Measurements from ENCODE around the gene ZBTB32. TPM values are rescaled to one million over a fixed set of nuclear protein-coding genes. Genes with fewer than 3 reads are reported as not detected.

ZBTB32 gene
- total RNA-seq, 4 donors from 2014 or later, result not detected

DNA sequence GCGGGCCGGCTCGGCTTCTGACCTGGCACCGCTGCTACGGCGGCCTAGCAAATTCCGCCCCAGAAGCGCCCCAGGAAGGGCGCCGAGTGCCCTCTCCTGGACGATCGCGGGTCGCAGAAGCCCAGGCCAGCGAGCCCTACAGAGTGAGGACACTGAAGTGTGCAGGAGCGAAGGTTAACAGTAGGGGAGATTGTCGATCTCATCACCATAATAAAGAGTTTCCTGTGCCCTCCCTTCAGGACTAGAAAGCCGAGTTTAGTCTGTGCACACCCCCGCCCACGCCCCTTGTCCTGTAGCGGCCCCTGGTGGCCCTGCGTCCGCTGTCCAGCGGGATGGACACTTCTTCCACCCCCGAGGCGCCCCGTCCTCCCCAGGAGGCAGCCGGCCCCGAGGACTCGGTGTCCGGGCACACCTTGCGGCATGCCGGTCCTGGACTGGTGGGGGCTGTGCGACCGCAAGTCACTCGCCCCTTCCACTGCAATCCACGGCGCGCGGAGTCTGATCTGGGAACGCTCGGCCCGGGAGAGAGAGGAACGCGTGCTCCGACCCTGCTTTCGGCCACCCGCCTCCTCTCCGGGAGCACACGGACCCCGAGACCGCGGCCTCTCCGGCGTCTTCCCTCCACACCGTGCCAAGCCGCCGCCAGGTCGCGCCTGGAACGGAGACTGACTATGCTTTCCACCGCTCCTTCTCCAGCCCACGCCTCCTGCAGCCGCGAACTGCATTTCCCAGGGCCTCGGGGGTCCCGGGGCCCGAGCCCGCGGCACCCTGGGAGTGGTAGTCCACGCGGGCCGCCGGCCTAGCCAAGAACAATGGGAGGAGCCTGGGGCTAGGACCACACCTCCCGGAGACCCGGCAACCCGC lies 12.7 kb downstream of the ZBTB32 start:
- no peaks in the 10 kb centered on the region for H3K36me3 ChIP-seq
- peak overlapping the region; percentile 72 to 85 for H3K4me3 ChIP-seq
- H3K27me3 ChIP-seq, result no peaks in the 10 kb centered on the region
- peaks cover 8 to 11% of the 10 kb centered on the region in 2 donors for H3K4me1 ChIP-seq
- DNase-seq, result peak; percentile 87 to 95
- H3K9me3 ChIP-seq, result no peaks in the 10 kb centered on the region
- intact Hi-C loops (cut with DNase I; ENCODE audit: low total_unique reads), result loop anchor here (10.0 kb wide), 1 partner anchor 172 kb away; the partner anchor contains the start of gene TMEM147
- peak overlapping the region; percentile 90 to 92 for H3K27ac ChIP-seq
- TF ChIP-seq POLR2A (IDR thresholded peaks at IDR 0.05), result peak; percentile 6 to 34
- TF ChIP-seq, protein P1, sequence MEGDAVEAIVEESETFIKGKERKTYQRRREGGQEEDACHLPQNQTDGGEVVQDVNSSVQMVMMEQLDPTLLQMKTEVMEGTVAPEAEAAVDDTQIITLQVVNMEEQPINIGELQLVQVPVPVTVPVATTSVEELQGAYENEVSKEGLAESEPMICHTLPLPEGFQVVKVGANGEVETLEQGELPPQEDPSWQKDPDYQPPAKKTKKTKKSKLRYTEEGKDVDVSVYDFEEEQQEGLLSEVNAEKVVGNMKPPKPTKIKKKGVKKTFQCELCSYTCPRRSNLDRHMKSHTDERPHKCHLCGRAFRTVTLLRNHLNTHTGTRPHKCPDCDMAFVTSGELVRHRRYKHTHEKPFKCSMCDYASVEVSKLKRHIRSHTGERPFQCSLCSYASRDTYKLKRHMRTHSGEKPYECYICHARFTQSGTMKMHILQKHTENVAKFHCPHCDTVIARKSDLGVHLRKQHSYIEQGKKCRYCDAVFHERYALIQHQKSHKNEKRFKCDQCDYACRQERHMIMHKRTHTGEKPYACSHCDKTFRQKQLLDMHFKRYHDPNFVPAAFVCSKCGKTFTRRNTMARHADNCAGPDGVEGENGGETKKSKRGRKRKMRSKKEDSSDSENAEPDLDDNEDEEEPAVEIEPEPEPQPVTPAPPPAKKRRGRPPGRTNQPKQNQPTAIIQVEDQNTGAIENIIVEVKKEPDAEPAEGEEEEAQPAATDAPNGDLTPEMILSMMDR (IDR thresholded peaks at IDR 0.05), result peak; percentile 86 to 92 (median 90)

- H3K9me3 ChIP-seq, result no peaks in the 10 kb centered on the region
- DNase-seq, result peak in 1 of 2 donors; percentile 95
- peak within 1 kb of the TSS; percentile 90 to 92 for H3K27ac ChIP-seq
- peaks cover 8 to 11% of the 10 kb centered on the region in 2 donors for H3K4me1 ChIP-seq
- TF ChIP-seq, protein P1 (IDR thresholded peaks at IDR 0.05), result no peak
- TF ChIP-seq POLR2A (IDR thresholded peaks at IDR 0.05), result peak; percentile 4 to 35
- no peaks in the 10 kb centered on the region for H3K27me3 ChIP-seq
- no peaks in the 10 kb centered on the region for H3K36me3 ChIP-seq
- intact Hi-C loops (cut with DNase I; ENCODE audit: low total_unique reads), result loop anchor here (10.0 kb wide), 1 partner anchor 173 kb away; the partner anchor contains the start of gene TMEM147
- H3K4me3 ChIP-seq, result peak within 1 kb of the TSS; percentile 72 to 85
These were observed 13.4 kb downstream of the ZBTB32 start, which contains the start of gene KMT2B for GRCh38 chr19:35717665-35718344. KMT2B (plus strand) TSS chr19:35718003; CDS start chr19:35718019, 16 bp downstream.

GRCh38 chr19:35718345-35719041 lies 14.1 kb downstream of the ZBTB32 start:
- Histone ChIP-seq H3K9me3 (no peaks in the 10 kb centered on the region), H3K36me3 (no peaks in the 10 kb centered on the region), H3K27me3 (no peaks in the 10 kb centered on the region), H3K27ac (peak overlapping the region; percentile 83 to 90), H3K4me3 (peak overlapping the region; percentile 53 to 82), H3K4me1 (peaks cover 8 to 11% of the 10 kb centered on the region in 2 donors)
- intact Hi-C loops (cut with DNase I; ENCODE audit: low total_unique reads), result loop anchor here (10.0 kb wide), 1 partner anchor 174 kb away; the partner anchor contains the start of gene TMEM147
- peak; percentile 46 to 52 for DNase-seq
- TF ChIP-seq, protein P1 (IDR thresholded peaks at IDR 0.05), result no peak
- no peak for TF ChIP-seq POLR2A (IDR thresholded peaks at IDR 0.05)

GRCh38 chr19:35719402-35720162 lies 15.2 kb downstream of the ZBTB32 start:
- H3K4me3 ChIP-seq, result no peak overlapping the region
- no peak for DNase-seq
- H3K9me3 ChIP-seq, result no peaks in the 10 kb centered on the region
- H3K27ac ChIP-seq, result no peak overlapping the region
- intact Hi-C loops (cut with DNase I; ENCODE audit: low total_unique reads), result loop anchor here (10.0 kb wide), 1 partner anchor 175 kb away; the partner anchor contains the start of gene TMEM147
- no peaks in the 10 kb centered on the region for H3K27me3 ChIP-seq
- TF ChIP-seq, protein P1 (IDR thresholded peaks at IDR 0.05), result no peak
- no peak for TF ChIP-seq POLR2A (IDR thresholded peaks at IDR 0.05)
- no peaks in the 10 kb centered on the region for H3K36me3 ChIP-seq
- peaks cover 8 to 11% of the 10 kb centered on the region in 2 donors for H3K4me1 ChIP-seq

Data from uterus (tissue), 4 donors.